SK-N-SH treated with all-trans-retinoic acid at 6 μM for 48 hours (cell line): ENCODE data around the gene PERM1.

Experiments used
- ATAC-seq: fragments of 200-7000 bp; cut with Tn5 transposase; 3 replicates; pipeline ENCODE4 v1.9.1; 2020; ENCODE audit warnings: mild to moderate bottlenecking, moderate library complexity
- ARNTL ChIP-seq: fragments of 450-650 bp; formaldehyde crosslinking; IDR thresholded peaks from 2 replicates; pipeline ENCODE4 v1.5.0; 2020; ENCODE audit warnings: low read depth, mild to moderate bottlenecking, moderate library complexity, borderline replicate concordance
- BACH2 ChIP-seq: fragments of 250-450 bp; sonication (Bioruptor Pico); IDR thresholded peaks from 2 replicates; pipeline ENCODE4 v1.9.0; 2021; ENCODE audit warnings: mild to moderate bottlenecking, borderline replicate concordance
- CSDC2 ChIP-seq: fragments of 250-450 bp; sonication (Bioruptor Pico); IDR thresholded peaks from 2 replicates; pipeline ENCODE4 v1.5.0; 2020; ENCODE audit warnings: mild to moderate bottlenecking, moderate library complexity
- CSRNP3 ChIP-seq: fragments of 250-450 bp; sonication (Bioruptor Pico); IDR thresholded peaks from 2 replicates; pipeline ENCODE4 v1.5.1; 2021; ENCODE audit warnings: mild to moderate bottlenecking, moderate library complexity
- GLIS3 ChIP-seq: fragments of 250-450 bp; sonication (Bioruptor Pico); IDR thresholded peaks from 2 replicates; pipeline ENCODE4 v1.5.0; 2020; ENCODE audit warnings: mild to moderate bottlenecking, moderate library complexity
- ISL1 ChIP-seq: fragments of 250-450 bp; sonication (Bioruptor Pico); IDR thresholded peaks from 2 replicates; pipeline ENCODE4 v2.1.2; 2022; ENCODE audit warnings: mild to moderate bottlenecking, moderate library complexity
- PATZ1 ChIP-seq: fragments of 250-450 bp; sonication (Bioruptor Pico); IDR thresholded peaks from 2 replicates; pipeline ENCODE4 v1.8.0; 2020; ENCODE audit warnings: mild to moderate bottlenecking, moderate library complexity, borderline replicate concordance
- POU6F1 ChIP-seq: fragments of 250-450 bp; sonication (Bioruptor Pico); IDR thresholded peaks from 2 replicates; pipeline ENCODE4 v1.8.0; 2021; ENCODE audit warnings: low read depth, mild to moderate bottlenecking, moderate library complexity, borderline replicate concordance
- PPARA ChIP-seq: fragments of 250-450 bp; sonication (Bioruptor Pico); IDR thresholded peaks from 2 replicates; pipeline ENCODE4 v1.5.0; 2020; ENCODE audit warnings: mild to moderate bottlenecking, borderline replicate concordance
- RARB ChIP-seq: fragments of 250-450 bp; sonication (Bioruptor Pico); IDR thresholded peaks from 2 replicates; pipeline ENCODE4 v1.8.0; 2021; ENCODE audit warnings: mild to moderate bottlenecking, moderate library complexity
- SNAI2 ChIP-seq: fragments of 250-450 bp; sonication (Bioruptor Pico); IDR thresholded peaks from 2 replicates; pipeline ENCODE4 v1.5.0; 2020; ENCODE audit warnings: mild to moderate bottlenecking, moderate library complexity
- TCF4 ChIP-seq: fragments of 250-450 bp; sonication (Bioruptor Pico); IDR thresholded peaks from 2 replicates; pipeline ENCODE4 v1.8.0; 2021; ENCODE audit warnings: mild to moderate bottlenecking, moderate library complexity, borderline replicate concordance
- ZC3H10 ChIP-seq: fragments of 250-450 bp; sonication (Bioruptor Pico); IDR thresholded peaks from 2 replicates; pipeline ENCODE4 v1.5.1; 2021; ENCODE audit warnings: mild to moderate bottlenecking, moderate library complexity
- ZFP30 ChIP-seq: fragments of 450-650 bp; formaldehyde crosslinking; IDR thresholded peaks from 2 replicates; pipeline ENCODE4 v1.5.0; 2022; ENCODE audit warnings: mild to moderate bottlenecking, moderate library complexity
- ZNF565 ChIP-seq: fragments of 450-650 bp; formaldehyde crosslinking; conservative IDR thresholded peaks from 2 replicates; pipeline ENCODE4 v1.5.0; 2020; ENCODE audit warnings: low read depth, mild to moderate bottlenecking, moderate library complexity
- ZNF70 ChIP-seq: fragments of 450-650 bp; formaldehyde crosslinking; IDR thresholded peaks from 2 replicates; pipeline ENCODE4 v1.5.0; 2020; ENCODE audit warnings: mild to moderate bottlenecking, moderate library complexity
- ZNF8 ChIP-seq: fragments of 450-650 bp; formaldehyde crosslinking; IDR thresholded peaks from 2 replicates; pipeline ENCODE4 v1.5.0; 2020; ENCODE audit warnings: mild to moderate bottlenecking, moderate library complexity
- TF ChIP-seq, protein P1 (sequence below): fragments of 250-450 bp; sonication (Bioruptor Pico); IDR thresholded peaks from 2 replicates; pipeline ENCODE4 v1.5.1; 2020; ENCODE audit warnings: low read depth, mild to moderate bottlenecking, moderate library complexity
- TF ChIP-seq, protein P2 (sequence below): fragments of 250-450 bp; sonication (Bioruptor Pico); IDR thresholded peaks from 2 replicates; pipeline ENCODE4 v1.5.0; 2020; ENCODE audit warnings: mild to moderate bottlenecking, moderate library complexity

PERM1 gene

DNA sequence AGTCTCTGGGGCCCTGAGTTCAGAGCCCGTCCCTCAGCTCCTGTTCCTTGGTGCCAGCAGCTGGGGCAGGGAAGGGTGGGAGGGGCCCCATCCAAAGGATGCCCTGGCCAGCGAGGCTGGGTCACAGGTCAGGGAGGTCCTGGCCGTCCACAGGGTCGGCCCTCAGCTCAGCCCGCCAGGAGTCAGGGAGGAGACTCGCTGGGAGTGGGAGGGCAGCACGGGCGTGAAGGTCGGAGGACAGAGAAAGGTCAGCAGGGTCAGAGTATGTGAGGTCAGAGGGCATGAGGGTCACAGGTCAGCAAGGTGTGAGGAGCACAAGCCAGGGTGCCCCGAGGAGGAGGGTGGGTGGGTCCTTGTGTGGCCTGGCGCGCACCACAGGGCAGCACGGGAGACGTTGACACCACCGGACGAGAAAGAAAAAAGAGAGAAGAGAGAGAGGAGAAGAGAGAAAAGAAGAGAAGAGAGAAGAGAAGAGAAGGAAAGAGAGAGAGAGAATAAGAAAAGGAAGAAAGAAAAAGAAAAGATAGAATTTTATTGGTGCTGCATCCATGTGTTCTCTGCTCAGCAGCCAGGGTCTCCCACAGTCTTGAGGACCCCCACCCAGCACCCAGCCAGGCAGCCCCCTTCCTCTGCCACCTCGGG is 7.1 kb downstream of the PERM1 start:
- no peak for ATAC-seq
- no peak for TF ChIP-seq TCF4 (CRISPR knock-in tag)
- no peak for TF ChIP-seq ZC3H10 (CRISPR knock-in tag)
- no peak for TF ChIP-seq ARNTL (CRISPR knock-in tag)
- no peak for TF ChIP-seq CSDC2 (CRISPR knock-in tag)
- TF ChIP-seq ISL1, result no peak
- no peak for TF ChIP-seq CSRNP3
- TF ChIP-seq PATZ1 (CRISPR knock-in tag), result no peak
- TF ChIP-seq POU6F1, result no peak
- TF ChIP-seq ZNF70 (CRISPR knock-in tag), result no peak
- TF ChIP-seq, protein P1, sequence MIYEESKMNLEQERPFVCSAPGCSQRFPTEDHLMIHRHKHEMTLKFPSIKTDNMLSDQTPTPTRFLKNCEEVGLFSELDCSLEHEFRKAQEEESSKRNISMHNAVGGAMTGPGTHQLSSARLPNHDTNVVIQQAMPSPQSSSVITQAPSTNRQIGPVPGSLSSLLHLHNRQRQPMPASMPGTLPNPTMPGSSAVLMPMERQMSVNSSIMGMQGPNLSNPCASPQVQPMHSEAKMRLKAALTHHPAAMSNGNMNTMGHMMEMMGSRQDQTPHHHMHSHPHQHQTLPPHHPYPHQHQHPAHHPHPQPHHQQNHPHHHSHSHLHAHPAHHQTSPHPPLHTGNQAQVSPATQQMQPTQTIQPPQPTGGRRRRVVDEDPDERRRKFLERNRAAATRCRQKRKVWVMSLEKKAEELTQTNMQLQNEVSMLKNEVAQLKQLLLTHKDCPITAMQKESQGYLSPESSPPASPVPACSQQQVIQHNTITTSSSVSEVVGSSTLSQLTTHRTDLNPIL, result no peak
- TF ChIP-seq BACH2, result no peak
- TF ChIP-seq ZFP30, result no peak
- TF ChIP-seq, protein P2, sequence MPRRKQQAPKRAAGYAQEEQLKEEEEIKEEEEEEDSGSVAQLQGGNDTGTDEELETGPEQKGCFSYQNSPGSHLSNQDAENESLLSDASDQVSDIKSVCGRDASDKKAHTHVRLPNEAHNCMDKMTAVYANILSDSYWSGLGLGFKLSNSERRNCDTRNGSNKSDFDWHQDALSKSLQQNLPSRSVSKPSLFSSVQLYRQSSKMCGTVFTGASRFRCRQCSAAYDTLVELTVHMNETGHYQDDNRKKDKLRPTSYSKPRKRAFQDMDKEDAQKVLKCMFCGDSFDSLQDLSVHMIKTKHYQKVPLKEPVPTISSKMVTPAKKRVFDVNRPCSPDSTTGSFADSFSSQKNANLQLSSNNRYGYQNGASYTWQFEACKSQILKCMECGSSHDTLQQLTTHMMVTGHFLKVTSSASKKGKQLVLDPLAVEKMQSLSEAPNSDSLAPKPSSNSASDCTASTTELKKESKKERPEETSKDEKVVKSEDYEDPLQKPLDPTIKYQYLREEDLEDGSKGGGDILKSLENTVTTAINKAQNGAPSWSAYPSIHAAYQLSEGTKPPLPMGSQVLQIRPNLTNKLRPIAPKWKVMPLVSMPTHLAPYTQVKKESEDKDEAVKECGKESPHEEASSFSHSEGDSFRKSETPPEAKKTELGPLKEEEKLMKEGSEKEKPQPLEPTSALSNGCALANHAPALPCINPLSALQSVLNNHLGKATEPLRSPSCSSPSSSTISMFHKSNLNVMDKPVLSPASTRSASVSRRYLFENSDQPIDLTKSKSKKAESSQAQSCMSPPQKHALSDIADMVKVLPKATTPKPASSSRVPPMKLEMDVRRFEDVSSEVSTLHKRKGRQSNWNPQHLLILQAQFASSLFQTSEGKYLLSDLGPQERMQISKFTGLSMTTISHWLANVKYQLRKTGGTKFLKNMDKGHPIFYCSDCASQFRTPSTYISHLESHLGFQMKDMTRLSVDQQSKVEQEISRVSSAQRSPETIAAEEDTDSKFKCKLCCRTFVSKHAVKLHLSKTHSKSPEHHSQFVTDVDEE (CRISPR knock-in tag), result no peak
- TF ChIP-seq ZNF565 (CRISPR knock-in tag), result no peak
- TF ChIP-seq SNAI2, result no peak

- ATAC-seq, result no peak
- TF ChIP-seq, protein P2 (CRISPR knock-in tag), result no peak
- no peak for TF ChIP-seq GLIS3
- no peak for TF ChIP-seq ZNF565 (CRISPR knock-in tag)
- no peak for TF ChIP-seq ARNTL (CRISPR knock-in tag)
- no peak for TF ChIP-seq ZC3H10 (CRISPR knock-in tag)
- no peak for TF ChIP-seq BACH2
- no peak for TF ChIP-seq RARB (CRISPR knock-in tag)
- TF ChIP-seq POU6F1, result no peak
- no peak for TF ChIP-seq CSRNP3
- no peak for TF ChIP-seq ISL1
- TF ChIP-seq PPARA (CRISPR knock-in tag), result no peak
- TF ChIP-seq, protein P1, result no peak
- TF ChIP-seq ZNF8 (CRISPR knock-in tag), result no peak
Measured at GRCh38 chr1:974293-974640, 7.6 kb downstream of the PERM1 start.
